Measurements from ENCODE around the gene PDIA6.

Gene PDIA6

DNA sequence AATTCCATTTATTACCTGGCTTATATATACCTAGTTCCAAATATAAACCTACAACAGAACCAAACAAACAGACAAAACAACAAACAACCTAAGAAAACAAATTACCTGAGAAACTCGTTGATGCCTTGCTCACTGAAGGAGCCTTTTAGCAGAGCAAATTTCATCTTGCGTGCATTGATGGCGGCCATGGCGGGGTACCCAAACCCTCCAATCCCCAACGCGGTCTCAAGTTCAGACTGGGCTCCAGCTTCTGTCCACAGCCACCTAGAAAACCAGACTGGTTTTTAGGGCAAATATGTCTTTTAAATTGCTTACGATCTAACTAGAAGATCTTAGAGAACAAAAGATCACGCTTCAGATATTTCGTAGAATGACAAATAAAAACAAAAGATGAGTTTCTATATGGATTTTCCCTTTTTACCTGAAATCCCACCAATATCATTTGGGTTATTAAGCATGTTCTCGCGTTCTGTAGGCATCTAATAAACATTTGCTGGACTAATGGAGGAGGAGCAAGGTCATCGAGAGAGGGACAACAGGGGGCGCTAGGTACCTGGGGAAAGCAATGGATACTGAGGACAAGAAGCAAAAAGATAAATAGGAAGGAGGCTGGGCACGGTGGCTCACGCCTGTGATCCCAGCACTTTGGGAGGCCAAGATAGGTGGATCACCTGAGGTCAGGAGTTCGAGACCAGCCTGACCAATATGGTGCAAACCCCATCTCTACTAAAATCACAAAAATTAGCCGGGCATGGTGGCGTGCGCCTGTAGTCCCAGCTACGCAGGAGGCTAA lies 25.2 kb downstream of the PDIA6 start:
- TF ChIP-seq EP300 (IDR thresholded peaks at IDR 0.05; ENCODE audit: borderline replicate concordance) = no peak
- peak; percentile 42; the same call in 1 of the 2 replicates for TF ChIP-seq RAD21 (IDR thresholded peaks at IDR 0.05; ENCODE audit: low read depth)

DNA sequence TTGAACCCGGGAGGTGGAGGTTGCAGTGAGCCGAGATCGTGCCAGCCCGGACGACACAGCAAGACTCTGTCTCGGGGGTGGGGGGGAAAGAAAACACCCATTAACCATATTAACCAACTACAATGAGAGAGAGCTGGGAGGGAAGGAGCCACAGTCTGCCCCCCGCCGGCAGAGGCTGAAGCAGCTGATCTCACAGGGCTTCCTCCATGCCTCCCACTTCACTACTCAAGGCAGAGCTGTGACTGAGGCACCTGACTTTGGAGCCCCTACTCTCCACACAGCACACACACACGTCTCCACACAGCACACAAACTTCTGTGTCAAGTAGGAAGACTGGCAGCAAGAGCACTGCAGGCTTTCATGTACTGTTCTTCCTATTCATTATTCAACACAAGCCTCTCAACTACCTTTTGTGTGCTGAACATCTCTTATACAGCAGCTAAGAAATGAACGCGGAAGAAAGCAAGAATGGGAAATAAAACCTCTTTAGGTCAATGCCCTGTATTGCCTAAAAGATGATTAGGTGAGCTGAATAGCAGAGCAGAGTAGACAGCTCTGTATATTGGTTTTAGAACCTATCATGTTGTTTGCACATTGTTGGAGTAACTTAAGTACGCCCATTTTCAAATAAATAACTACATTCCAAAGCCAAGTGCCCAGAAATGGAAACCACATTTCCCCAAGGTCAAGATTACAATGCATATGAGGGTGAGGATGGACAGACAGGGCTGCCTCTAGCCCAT lies 26.2 kb downstream of the PDIA6 start:
- TF ChIP-seq CEBPB (IDR thresholded peaks at IDR 0.05) = no peak
- TF ChIP-seq USF1 (IDR thresholded peaks at IDR 0.05) = no peak
- TF ChIP-seq MAX (IDR thresholded peaks at IDR 0.05) = no peak
- no peak for TF ChIP-seq FOXM1 (IDR thresholded peaks at IDR 0.05; ENCODE audit: borderline replicate concordance, low read depth)
- no peak for TF ChIP-seq RAD21 (IDR thresholded peaks at IDR 0.05; ENCODE audit: low read depth)
- TF ChIP-seq TAF1 (IDR thresholded peaks at IDR 0.05; ENCODE audit: low read depth) = no peak
- TF ChIP-seq EGR1 (IDR thresholded peaks at IDR 0.05) = no peak
- TF ChIP-seq TCF12 (IDR thresholded peaks at IDR 0.05; ENCODE audit: low read depth) = no peak
- TF ChIP-seq NFIC (IDR thresholded peaks at IDR 0.05) = no peak
- TF ChIP-seq ZBTB7A (IDR thresholded peaks at IDR 0.05; ENCODE audit: low read depth) = no peak
- TF ChIP-seq TEAD4 (IDR thresholded peaks at IDR 0.05) = no peak
- TF ChIP-seq CREB1 (IDR thresholded peaks at IDR 0.05; ENCODE audit: low read depth) = no peak
- TF ChIP-seq YY1 (IDR thresholded peaks at IDR 0.05; ENCODE audit: low read depth) = no peak
- TF ChIP-seq, protein P1, sequence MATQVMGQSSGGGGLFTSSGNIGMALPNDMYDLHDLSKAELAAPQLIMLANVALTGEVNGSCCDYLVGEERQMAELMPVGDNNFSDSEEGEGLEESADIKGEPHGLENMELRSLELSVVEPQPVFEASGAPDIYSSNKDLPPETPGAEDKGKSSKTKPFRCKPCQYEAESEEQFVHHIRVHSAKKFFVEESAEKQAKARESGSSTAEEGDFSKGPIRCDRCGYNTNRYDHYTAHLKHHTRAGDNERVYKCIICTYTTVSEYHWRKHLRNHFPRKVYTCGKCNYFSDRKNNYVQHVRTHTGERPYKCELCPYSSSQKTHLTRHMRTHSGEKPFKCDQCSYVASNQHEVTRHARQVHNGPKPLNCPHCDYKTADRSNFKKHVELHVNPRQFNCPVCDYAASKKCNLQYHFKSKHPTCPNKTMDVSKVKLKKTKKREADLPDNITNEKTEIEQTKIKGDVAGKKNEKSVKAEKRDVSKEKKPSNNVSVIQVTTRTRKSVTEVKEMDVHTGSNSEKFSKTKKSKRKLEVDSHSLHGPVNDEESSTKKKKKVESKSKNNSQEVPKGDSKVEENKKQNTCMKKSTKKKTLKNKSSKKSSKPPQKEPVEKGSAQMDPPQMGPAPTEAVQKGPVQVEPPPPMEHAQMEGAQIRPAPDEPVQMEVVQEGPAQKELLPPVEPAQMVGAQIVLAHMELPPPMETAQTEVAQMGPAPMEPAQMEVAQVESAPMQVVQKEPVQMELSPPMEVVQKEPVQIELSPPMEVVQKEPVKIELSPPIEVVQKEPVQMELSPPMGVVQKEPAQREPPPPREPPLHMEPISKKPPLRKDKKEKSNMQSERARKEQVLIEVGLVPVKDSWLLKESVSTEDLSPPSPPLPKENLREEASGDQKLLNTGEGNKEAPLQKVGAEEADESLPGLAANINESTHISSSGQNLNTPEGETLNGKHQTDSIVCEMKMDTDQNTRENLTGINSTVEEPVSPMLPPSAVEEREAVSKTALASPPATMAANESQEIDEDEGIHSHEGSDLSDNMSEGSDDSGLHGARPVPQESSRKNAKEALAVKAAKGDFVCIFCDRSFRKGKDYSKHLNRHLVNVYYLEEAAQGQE (IDR thresholded peaks at IDR 0.05; ENCODE audit: low read depth) = no peak
- TF ChIP-seq EP300 (IDR thresholded peaks at IDR 0.05; ENCODE audit: borderline replicate concordance) = no peak

DNA sequence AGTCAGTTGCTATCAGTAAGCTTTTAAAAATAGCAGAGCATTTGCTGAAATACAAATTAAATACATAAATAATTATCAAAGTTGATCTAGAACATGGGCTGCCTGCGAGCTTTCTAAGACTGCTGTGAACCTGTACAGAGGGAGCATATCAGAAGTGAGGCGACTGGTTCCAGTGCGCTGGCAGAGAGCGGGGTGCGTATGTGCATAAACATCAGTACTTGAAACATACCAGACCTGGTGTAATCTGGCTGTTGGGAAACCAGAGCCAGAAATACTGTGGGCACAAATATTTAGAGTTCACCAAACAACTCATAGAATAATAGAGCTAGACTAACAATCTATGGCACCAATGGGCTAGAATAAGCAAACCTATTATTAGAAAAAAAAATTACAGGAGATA lies 27.3 kb downstream of the PDIA6 start:
- no peak for TF ChIP-seq ZBTB7A (IDR thresholded peaks at IDR 0.05; ENCODE audit: low read depth)
- TF ChIP-seq TEAD4 (IDR thresholded peaks at IDR 0.05) = no peak
- TF ChIP-seq EGR1 (IDR thresholded peaks at IDR 0.05) = no peak
- TF ChIP-seq MAX (IDR thresholded peaks at IDR 0.05) = no peak
- TF ChIP-seq, protein P1 (IDR thresholded peaks at IDR 0.05; ENCODE audit: low read depth) = no peak
- no peak for TF ChIP-seq NFIC (IDR thresholded peaks at IDR 0.05)
- no peak for TF ChIP-seq CREB1 (IDR thresholded peaks at IDR 0.05; ENCODE audit: low read depth)
- no peak for TF ChIP-seq FOXM1 (IDR thresholded peaks at IDR 0.05; ENCODE audit: borderline replicate concordance, low read depth)
- TF ChIP-seq EP300 (IDR thresholded peaks at IDR 0.05; ENCODE audit: borderline replicate concordance) = no peak
- no peak for TF ChIP-seq USF1 (IDR thresholded peaks at IDR 0.05)
- no peak for TF ChIP-seq YY1 (IDR thresholded peaks at IDR 0.05; ENCODE audit: low read depth)
- TF ChIP-seq TAF1 (IDR thresholded peaks at IDR 0.05; ENCODE audit: low read depth) = no peak
- no peak for TF ChIP-seq CEBPB (IDR thresholded peaks at IDR 0.05)
- no peak for TF ChIP-seq TCF12 (IDR thresholded peaks at IDR 0.05; ENCODE audit: low read depth)
- no peak for TF ChIP-seq RAD21 (IDR thresholded peaks at IDR 0.05; ENCODE audit: low read depth)

GRCh38 chr2:10784719-10785118 lies 27.9 kb downstream of the PDIA6 start:
- no peak for TF ChIP-seq FOXM1 (IDR thresholded peaks at IDR 0.05; ENCODE audit: borderline replicate concordance, low read depth)
- no peak for TF ChIP-seq USF1 (IDR thresholded peaks at IDR 0.05)
- no peak for TF ChIP-seq NFIC (IDR thresholded peaks at IDR 0.05)
- TF ChIP-seq, protein P1 (IDR thresholded peaks at IDR 0.05; ENCODE audit: low read depth) = no peak
- no peak for TF ChIP-seq EGR1 (IDR thresholded peaks at IDR 0.05)
- no peak for TF ChIP-seq EP300 (IDR thresholded peaks at IDR 0.05; ENCODE audit: borderline replicate concordance)

Measured in Ishikawa (cell line).